ENCODE results near the gene REPIN1.

Gene REPIN1

DNA sequence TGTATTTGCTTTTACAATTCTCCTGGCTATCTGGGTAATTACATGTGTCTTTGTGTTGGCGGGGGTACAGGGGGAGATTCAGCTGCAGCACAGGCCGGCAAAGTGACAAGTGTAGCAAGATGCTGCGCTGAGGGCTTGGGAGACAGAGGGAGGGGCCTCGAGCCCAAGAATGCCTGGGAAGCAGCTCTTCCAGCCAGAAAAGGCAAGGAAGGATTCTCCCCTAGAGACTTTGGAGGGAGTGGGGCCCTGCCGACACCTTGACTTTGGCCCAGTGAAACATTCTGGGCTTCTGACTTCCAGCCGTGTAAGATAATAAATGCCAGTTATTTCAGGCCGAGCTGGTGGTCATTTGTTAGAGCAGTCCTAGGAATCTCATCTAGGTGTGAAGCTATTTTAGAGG is 7.2 kb upstream of the REPIN1 start:
- DNase-seq, result no peak

DNA sequence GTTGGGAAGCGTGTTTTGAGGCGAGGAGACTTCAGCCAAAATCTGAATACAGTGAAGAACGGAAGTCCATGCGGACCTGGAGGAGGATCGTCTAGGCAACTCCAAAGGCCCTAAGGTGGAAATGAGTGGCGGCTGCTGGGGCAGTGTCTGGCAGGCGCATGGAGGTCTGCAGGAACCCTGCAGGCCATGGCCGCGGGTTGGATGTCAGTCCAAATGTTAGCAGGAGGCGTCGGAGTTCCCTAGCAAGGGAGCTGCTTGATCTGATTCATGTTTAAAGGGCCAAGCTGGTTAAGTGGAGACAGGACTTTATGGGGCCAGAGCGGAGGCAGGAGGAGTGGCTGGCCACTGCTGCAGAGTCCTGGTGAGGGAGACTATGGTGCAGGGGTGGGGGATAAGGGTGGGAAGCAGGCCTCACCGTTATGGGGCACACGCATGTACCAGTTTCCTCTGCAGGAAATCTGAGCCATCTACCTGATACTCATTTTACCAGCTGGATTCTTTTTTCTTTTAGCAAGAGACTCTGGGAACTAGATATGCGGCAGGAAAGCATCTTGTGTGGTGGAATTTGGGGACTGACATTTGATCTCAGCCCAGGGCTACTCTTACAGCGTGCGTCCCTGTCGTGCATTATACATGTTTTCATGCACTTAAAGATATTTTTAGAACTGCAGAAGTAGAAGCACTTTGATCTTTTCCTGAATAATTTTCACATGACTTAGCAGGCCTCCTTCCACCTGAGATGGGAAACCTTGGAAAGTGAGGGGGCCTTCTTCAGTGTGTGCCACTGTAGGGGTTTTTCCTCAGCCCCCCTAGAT is 6.6 kb upstream of the REPIN1 start:
- DNase-seq, result no peak

DNA sequence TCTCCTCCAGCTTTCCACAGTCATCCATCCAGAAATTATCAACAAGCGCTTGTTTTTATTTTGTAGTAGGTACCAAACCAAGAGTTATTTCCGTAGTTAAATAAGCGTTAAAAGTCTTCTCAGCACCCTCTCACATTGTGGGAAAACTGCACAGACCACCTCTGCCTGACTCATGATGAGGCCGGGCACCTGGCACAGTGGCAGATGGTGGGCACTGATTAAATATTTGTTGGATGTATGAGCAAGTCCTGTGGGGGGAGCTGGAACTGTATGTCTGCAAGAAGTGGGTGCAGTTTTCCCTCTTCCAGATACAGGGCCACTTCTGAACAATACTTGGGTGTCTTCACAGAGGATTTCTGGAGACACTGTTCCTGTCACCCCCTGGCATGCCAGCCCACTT is 5.3 kb upstream of the REPIN1 start:
- DNase-seq, result no peak

DNA sequence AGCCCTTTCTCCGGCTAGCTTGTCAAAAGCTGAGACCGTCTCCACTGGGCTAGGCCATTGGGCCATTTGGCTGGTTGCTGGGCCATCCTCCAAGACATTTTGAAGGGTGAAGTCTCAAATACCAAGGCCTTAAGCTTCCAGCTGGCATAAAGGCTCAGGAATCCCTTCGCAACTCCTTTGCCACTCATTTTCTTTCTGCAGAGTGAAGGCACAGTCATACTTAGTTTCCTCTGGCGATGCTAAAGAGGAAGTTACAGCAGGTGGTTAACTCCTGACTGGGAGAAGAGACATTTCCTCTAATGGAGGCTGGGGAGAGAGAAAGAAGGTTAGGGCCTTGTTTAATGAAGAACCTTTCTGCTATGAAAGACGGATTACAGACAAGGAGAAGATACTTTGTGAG is 4.8 kb upstream of the REPIN1 start:
- no peak for DNase-seq

DNA sequence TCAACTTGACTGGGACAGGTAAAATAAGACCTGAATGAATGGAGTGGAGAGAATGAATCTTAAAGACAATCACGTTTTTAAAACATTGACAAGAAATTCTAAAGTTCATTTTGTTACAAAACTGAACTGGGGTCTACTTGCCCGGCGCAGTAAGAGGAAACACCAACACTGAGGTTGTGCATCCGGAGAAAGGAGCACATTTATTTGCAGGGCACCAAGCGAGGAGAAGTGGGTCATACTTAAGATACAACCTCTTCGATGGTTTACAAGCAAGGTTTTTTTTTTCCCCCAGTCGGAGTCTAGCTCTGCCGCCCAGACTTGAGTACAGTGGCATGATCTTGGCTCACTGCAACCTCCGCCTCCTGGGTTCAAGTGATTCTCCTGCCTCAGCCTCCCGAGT is 3.4 kb upstream of the REPIN1 start:
- DNase-seq, result no peak

DNA sequence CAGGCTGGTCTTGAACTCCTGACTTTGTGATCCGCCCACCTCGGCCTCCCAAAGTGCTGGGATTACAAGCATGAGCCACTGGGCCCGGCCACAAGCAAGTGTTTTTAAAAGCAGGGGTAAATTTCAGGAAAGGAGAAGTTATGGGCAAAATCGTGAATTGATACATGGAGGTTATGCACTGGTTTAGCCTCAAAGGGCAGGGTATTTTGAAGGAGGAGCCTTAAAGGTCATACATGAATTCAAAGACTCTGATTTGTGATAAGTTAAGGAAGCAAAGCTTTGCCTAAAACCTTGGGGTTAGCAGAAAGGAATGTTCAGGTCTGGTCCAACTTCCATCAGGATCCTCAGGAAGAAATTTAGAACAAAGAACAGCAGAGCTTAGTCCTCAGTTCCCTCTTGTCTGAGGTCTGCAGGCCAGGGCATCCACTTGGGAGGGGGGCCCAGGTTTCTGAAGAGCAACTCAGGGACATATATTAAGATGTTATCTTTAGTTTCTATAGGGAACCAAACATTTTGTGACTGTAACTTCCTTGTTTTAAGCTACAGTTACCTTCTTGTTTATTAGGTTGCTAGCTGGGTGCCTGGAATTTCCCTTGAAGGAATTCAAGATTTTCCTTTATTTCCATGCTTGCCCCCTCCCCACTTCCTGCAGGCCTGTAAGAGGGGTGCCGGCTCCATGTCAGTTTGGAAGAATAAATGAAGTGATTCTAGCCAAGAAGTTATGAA is 2.8 kb upstream of the REPIN1 start:
- DNase-seq, result no peak

DNA sequence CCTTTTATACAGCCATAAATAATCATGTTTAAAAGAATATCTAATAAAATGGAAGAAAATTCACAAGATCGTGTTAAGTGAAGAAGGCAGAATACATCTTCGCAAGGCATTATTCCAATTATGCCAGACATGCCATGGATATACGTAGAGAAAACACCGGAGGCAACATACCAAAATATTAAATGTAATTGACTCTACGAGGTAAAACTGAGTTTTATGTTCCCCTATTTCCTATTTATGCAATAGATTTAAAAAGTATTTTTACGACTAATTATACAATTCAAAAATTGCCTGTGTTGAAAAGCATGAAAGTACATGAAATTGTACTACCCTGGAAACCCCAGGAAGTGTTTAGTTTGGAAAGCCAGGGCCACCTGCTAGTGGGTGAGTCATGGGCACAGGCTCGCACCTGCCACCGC is 936 bp upstream of the REPIN1 start:
- no peak for DNase-seq

DNA sequence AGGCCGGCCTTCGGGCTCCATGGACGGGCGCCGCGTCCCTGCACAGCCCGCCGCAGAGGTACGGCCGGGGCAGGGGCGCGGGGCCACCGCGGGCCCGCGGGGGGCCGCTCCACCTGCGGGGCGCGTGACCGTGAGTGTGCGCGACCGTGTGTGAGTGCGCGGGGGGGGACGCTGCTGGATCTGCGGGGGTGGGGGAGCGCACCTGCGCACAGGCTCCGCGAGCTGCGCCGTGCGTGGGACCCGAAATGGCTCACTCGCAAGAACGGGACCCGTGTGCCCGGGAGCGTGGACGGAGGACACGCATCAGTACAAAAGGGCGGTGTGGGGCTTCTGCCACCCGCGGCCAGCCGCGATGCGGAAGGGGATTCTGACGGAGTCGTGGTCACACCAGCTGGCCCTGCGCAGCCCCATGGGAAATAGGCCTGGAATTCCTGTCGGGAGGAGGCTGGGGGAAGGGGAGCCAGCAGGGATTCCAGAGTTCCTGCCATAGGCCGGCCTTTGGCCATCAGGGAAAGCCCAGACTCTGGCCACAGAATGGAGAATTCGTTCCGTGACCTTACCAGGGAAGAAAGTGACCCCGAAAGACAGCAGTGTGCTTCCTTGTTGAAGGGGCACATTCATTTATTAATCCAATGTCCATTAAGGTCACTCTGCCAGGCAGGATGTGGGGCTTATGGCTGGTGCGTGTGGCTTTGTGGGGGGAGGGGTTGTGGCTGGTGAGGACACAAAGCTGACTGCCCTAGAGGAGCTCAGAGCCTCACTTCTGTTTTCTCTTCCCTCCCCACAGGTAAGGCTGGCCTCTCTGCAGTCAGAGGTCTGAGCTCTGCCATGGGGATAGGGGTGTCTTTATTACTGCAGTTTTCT is 494 bp downstream of the REPIN1 start:
- no peak for DNase-seq

DNA sequence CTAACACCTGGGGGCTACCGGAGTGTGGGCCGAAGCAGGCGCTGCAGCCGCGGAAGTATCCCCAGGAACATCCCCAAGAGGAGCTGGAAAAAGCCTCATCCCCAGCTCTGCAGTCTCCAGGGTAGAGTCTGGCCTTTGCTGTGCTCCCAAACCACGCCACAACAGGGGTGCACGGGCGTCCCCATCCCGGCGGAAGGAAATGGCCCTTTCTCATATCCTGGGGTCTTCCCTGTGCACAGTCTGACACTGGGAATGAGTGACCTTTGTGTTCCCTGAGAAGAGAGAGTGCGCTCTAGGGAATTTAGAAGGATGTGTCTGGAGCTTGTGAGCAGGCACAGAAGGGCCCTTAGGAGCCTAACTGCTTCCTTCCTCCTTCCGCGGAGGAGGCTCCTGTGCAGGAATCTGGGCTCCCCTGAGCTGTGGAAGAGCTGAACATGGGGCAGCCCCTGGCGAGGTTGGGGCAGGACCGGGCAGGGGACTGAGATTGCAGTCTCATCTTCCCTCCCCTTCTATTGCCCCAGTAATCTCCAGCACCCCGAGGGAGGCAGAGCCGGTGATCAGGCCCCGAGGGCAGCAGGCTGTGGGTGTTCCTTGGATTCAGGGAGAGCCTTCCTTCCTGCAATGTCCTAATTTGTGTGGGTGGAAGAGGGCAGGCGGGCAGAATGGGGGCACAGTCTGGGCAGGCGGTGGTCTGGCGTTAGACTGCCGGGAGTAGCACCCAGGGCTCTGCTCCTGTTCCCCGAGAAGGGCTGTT is 1.3 kb downstream of the REPIN1 start:
- no peak for DNase-seq

DNA sequence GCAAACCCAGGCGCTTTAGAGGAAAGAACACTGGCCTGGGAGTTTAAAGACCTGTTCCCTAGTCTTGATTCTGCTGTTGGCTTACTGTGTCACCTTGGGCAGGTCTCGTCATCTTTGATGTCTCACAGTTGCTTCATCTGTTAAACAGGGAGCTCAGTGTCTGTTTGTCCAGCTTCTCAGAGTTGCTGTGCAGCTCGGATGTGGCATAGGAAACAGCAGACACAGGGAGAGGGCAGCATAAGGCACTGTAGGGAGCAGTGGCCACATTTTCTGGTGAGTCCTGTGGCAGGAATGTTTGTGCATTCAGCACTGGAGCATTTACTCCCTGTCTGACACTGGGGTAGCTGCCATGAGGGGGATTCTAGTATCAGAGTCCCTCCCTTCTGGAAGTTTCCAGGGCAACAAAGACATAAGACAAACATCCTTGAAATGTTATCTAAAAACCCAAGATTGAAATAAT is 2.0 kb downstream of the REPIN1 start:
- no peak for DNase-seq

DNA sequence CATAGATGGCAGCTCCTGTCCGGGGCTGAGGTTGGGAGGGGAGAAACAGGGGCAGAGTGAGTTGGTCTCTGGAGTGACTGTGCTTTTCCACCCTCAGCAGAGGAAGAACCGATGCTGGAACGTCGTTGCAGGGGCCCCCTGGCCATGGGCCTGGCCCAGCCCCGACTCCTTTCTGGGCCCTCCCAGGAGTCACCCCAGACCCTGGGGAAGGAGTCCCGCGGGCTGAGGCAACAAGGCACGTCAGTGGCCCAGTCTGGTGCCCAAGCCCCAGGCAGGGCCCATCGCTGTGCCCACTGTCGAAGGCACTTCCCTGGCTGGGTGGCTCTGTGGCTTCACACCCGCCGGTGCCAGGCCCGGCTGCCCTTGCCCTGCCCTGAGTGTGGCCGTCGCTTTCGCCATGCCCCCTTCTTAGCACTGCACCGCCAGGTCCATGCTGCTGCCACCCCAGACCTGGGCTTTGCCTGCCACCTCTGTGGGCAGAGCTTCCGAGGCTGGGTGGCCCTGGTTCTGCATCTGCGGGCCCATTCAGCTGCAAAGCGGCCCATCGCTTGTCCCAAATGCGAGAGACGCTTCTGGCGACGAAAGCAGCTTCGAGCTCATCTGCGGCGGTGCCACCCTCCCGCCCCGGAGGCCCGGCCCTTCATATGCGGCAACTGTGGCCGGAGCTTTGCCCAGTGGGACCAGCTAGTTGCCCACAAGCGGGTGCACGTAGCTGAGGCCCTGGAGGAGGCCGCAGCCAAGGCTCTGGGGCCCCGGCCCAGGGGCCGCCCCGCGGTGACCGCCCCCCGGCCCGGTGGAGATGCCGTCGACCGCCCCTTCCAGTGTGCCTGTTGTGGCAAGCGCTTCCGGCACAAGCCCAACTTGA is 2.7 kb downstream of the REPIN1 start:
- no peak for DNase-seq

DNA sequence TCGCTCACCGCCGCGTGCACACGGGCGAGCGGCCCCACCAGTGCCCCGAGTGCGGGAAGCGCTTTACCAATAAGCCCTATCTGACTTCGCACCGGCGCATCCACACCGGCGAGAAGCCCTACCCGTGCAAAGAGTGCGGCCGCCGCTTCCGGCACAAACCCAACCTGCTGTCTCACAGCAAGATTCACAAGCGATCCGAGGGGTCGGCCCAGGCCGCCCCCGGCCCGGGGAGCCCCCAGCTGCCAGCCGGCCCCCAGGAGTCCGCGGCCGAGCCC is 3.3 kb downstream of the REPIN1 start:
- DNase-seq, result no peak

DNA sequence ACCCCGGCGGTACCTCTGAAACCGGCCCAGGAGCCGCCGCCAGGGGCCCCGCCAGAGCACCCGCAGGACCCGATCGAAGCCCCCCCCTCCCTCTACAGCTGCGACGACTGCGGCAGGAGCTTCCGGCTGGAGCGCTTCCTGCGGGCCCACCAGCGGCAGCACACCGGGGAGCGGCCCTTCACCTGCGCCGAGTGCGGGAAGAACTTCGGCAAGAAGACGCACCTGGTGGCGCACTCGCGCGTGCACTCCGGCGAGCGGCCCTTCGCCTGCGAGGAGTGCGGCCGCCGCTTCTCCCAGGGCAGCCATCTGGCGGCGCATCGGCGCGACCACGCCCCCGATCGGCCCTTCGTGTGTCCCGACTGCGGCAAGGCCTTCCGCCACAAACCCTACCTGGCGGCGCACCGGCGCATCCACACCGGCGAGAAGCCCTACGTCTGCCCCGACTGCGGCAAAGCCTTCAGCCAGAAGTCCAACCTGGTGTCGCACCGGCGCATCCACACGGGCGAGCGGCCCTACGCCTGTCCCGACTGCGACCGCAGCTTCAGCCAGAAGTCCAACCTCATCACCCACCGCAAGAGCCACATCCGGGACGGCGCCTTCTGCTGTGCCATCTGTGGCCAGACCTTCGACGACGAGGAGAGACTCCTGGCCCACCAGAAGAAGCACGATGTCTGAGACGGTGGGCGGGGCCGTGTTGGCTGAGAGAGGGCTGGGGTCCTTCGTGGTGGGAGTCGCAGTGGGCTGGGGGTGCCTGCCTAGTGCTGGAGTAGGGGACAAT is 3.8 kb downstream of the REPIN1 start:
- DNase-seq, result no peak

DNA sequence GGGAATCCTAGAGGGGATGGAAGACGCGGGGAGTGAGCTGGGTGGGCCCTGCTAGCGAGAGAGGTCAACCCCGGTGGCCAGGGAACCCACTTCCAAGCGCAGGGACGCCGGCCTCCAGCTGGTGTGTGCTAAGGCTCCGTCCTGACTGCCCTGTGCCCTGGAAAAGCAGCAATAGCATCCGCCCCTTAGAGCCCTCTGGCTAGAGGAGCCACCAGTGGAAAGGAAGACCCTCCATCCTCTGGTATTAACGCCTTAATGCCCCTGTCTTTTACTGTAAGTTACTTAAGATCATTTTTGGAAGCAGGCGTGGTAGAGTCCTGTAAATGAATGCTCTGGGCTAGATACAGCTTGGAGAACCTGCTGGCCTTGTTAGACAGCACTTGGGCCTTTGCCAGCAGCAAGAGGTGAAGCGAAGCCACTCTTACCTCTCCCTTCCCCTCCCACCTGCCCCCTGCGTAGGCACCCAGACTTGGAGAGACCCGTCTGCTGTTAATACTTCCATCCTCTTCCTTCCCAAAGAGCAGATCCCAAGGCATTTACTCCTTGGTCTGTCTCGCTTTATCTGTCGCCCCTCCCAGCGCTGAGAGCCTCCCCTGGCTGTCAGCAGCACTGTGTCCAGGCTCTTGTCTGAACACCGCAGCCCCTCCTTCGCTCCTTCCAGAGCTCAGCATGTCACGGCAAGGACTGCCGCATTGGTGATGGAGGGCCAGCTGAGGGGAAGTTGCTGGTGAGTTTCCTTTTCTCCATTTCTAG is 4.6 kb downstream of the REPIN1 start:
- DNase-seq, result no peak

DNA sequence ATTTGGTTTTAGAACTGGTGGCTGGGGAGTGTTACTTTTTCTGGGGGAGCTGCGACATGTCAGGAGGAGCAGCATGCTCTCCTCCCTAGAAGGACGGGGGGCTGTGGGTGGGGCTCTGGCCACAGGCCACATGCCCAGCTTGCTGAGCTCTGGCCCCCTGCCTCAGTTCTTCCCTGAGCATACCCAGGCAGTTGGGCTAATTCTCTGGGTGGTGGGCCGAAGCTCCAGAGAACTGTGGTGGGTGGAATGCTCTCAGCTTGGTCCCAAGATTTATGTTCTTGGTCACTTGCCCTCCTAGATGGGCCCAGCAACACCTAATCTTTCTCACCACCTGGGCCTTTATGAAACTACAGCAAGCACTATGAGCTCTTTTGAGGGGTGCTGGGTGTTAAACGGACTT is 5.4 kb downstream of the REPIN1 start:
- no peak for DNase-seq

DNA sequence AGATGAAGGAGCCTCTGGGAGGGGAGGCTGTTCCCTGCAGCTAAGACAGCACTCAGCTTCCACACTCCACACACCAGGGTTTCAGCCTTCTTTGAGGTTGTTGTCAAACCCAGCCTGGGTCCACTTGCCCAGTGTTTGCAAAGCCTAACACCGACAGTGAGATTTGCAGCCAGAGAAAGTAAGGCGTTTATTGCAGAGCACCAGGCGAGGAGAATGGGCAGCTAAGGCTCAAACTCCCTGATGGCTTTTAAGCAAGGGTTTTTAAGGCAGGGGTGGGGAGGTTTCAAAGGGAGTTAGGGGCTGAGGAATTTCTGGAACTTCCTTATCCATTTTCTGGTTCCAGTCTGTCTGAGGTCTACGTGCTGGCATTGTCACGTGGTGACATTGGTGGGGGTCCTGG is 5.8 kb downstream of the REPIN1 start:
- DNase-seq, result no peak

DNA sequence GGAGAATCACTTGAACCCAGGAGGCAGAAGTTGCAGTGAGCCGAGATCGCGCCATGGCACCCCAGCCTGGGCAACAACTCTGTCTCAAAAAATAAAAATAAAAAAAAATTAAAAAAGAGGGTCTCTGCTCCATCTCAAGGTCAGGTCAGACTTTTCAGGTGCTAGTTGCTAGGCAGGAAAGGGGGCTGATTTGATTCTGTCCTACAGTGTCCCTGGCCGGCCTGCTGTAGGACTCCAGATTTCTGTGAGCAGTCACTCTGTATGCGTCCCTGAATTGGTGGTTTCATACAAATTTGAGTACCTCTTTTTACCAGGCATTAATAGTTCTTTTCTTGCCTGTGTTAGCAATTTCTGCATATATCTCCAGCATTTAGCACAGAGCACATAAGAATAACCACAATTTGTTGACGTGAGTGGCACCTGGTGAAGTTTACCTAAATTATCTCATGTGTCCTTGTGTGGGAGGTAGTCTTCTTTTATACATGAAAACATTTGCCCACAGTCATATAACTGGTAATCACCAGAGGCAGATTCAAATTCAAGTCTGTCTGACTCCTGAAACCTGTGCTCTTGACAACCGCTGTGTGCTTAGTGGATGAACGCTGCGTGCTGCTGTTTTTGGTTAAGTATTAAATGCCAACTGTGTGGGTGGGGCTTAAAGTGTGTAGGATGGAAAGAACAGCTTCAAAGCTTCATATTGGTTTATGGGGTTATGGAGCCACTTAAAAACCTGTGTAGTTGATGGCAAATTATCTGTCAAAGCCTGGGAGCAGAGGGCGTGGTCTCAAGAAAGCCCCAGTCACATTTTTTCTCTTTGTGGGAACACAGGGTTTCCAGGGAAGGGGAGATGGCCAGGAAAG is 7.3 kb downstream of the REPIN1 start:
- DNase-seq, result no peak

DNA sequence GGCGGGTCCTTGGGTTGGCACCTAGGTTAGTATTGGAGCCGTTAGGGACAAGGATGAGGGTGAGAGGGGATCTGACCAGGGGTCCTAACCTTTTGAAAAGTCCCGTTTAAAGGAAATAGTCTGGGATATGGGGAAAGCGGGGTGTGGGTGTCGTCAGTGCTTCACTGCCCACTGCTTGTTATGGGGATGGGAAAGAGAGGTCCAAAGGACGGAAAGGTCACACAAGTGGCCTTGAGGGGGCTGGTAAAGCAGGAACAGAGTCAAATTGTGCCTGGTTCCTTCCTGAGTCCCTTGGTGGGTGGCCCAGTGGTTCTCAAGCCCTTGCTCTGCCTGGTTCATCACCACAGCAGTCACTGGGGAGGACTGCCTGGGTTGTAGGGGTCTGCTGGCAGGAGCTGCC is 7.9 kb downstream of the REPIN1 start:
- no peak for DNase-seq

DNA sequence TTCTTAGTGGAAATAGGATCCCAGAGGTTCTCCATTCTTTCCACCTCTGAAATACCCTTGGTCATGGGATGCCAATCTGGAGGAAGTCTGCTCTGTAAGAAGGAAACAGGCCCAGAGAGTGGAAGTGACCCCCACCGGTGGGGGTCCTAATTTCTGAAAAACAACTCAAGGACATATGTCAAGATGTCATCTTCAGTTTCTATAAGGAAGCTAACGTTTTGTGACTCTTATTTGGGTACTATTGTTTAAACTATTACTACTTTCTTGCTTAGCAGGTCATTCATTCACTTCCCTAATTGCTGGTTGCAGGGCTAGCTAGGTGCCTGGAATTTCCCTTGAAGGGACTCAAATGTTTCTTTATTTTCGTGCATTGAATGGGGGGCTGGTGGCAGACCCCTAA is 8.6 kb downstream of the REPIN1 start:
- DNase-seq, result no peak
